DMS153 (cell line): ENCODE measurements around the gene EPB41L3.
"Not testable (repeated sequence)": the region's sequence is repeated elsewhere in the genome, so short reads cannot be mapped to it uniquely, and the experiment has no call there.

Source experiments
- DNase-seq: peaks from one replicate; lab custom pipeline; 2025; lab: John Stamatoyannopoulos, UW

Gene EPB41L3

GRCh38 chr18:5496305-5496704, 47.5 kb downstream of the EPB41L3 start:
- DNase-seq, result no peak

DNA sequence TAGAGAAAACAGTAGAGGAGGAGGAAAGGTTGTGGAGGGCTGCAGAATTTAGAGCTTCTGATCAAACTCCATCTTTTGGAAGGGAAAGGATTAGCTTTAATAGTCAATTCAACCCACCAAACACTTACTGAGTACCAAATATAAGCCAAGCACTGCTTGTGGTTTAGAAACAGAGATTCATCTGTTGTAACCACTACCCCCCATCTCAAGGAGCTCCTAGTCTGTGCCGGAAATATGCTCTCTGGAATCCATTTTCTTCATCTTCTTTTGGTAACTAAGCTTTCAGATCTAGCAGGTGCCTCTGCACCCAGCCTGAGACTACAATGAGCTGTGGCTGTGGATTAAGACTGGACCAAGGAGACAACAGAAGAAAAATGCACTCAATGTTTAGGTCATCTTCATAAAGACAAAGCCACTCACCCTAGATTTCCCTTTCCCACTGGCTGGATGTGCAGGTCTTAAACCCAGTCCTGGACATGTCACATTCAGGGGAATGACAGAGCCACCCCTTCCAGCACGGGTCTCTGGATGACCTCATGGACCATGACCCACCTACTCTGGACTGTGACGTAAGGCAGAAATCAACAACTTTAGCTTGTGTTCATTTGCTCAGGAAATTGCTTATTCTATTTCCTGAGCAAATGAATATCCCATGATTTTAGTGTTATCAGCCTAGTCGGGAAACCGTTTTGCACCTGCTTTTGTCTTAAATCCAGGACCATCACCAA, 52.9 kb downstream of the EPB41L3 start:
- no peak for DNase-seq

DNA sequence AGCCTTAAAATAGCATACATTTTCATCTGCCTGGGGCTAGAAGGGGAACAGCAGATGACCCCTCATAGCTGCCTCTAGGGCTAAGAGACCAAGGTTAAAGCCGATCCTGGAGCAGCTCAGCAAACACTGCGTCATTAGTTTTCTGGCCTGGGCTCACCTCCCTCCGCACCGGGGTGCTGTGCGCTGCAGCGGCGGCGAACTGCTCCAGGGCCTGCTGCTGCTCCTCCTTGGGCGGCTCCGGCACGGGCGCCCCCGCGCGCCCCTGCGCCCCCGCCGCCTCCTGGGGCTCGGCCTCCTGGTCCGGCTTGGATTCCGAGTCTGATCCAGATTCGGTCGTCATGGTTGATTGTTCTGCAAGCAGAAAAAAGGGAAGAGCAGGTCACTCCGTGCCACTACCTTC, 55.0 kb downstream of the EPB41L3 start:
- DNase-seq, result no peak

DNA sequence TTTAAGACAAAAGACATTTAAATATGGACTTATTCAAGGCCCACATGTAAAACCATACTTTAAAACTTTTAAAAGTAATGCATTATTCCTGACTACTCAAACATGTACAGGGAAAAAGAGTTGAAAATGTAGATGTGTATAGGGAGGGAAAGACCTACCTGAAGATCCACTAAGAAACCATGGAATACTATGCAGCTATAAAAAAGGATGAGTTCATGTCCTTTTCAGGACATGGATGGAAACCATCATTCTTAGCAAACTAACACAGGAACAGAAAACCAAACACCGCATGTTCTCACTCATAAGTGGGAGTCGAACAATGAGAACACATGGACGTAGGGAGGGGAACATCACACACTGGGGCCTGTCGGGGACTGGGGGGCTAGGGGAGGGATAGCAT, 55.8 kb downstream of the EPB41L3 start:
- DNase-seq, result not testable (repeated sequence)

DNA sequence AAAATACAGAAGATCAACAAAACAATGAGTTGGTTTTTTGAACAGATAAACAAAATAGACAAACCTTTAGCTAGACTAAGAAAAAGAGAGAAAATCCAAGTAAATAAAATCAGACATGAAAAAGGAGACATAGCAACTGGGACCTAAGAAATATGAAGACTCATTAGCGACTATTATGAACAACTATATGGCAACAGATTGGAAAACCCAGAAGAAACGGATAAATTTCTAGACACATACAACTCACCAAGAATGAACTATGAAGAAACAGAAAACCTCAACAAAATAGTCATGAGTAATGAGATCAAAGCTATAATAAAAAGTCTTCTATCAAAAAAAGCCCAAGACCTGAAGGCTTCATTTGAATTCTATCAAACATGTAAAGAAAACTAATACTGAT, 59.3 kb downstream of the EPB41L3 start:
- DNase-seq, result no peak

DNA sequence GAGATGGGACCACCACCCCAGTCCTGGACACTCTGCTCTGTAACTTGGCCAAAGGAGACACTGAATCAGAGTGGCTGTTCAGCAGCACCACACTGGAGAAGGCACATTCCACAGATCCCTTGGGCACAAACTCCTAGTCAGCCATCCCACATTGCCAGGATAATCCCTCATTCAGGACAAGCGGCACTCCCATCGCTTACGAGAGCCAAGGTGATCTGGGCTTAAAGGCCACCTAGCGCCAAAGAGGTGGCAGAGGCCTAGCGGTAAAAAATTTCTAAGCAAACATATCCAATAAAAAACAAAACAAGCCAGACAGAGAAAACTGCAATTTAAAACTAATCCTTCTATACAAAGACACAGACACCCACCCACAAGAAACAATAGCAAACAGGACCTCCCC, 62.2 kb downstream of the EPB41L3 start:
- no peak for DNase-seq

GRCh38 chr18:5478261-5478660, 65.5 kb downstream of the EPB41L3 start:
- no peak for DNase-seq

DNA sequence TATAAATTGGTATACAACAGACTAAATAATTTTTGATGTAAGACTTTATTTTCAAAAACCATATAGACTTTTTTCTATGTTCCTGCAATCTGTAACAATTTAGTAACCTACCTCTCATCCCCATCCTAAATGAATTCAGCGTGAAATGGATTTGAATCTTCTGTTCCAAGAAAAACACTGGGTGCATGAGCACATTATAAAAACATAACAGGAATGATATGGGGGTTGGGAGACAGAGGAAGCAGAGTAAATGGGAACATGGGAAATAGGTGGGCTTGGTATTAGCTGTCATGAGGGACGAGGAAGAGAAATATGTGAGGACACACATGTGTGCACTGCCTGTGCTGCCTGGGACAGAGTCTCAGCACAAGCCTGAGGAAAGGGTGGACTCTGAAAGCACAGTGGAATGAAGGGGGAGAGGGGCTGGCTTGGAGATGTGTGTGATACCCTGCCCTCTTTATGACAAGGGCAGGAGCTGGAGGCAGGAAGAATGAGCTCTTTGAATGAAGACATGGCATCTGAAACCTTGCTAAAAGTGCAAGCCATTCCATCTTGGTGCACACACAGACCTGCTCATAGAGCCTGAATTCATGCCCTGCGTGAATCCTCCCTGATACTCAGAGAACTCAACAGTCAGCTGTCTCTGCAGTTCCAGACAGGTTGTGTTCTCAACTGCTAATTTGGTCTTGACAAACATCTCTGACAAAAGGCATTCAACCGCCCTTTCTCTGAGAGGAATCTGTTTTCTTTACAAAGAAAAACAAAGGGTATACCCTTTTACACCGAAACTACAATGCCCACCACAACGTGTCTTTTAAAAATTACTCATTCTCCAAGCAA, 66.6 kb downstream of the EPB41L3 start:
- DNase-seq, result no peak

GRCh38 chr18:5475267-5475666, 68.5 kb downstream of the EPB41L3 start:
- no peak for DNase-seq

DNA sequence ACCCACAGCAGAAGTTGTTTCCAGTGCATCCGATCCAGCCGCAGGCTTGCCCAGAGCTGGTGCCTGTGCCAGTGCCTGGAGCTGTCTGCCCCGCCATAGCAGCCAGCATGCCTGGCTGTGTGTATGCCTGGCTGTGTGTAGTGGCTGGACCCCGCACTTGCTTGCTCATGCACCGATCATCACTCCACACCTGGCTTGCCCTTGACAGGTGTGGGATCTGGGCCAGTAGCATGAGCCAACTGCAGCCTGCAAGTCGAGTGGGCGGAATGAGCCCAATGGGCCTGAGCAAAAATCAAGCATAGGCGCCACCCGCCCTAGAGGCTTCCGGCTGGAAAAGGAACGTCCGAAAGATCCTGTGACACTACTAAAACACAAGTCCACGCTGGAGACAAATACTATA, 74.5 kb downstream of the EPB41L3 start:
- no peak for DNase-seq

GRCh38 chr18:5468394-5468793, 75.4 kb downstream of the EPB41L3 start:
- DNase-seq, result no peak

GRCh38 chr18:5467671-5468070, 76.1 kb downstream of the EPB41L3 start:
- DNase-seq, result no peak

DNA sequence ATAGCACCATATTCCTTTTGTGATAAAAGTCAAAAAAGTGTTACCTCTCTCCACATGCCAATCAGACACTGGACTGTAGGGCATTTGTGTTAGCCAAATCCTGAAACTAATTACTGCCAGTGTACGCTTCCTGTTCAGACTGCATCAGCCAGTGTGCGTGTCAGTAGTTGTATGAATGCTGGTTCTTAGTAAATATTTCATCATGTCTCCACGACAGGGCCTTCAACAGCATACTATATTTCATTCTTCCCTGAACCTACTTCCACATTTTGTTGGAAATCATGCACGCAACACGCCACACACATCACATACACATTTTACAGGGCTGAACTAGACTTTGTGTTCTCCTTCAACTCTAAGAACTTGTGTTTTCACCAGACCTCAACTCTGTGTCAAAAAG, 77.5 kb downstream of the EPB41L3 start:
- no peak for DNase-seq

- DNase-seq, result no peak
Observed at GRCh38 chr18:5464251-5464650, 79.5 kb downstream of the EPB41L3 start.

DNA sequence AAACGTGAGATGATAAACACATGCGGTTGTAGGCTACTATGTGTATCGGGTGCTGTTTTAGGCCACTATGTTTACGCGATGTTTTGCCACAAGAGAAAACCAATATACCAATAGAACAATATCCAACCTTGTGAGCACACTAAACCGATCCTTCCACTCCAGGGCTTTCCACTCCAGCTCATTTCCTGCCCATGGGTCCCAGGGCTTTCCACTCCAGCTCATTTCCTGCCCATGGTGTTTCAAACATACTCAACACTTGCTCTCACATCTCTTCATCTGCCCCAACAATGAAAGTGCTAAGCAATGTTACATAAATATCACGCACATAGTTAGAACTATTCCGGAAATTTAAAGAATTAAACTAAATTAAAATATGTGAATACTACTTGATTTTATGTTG, 80.0 kb downstream of the EPB41L3 start:
- DNase-seq, result no peak

- no peak for DNase-seq
Observed at GRCh38 chr18:5463390-5463789, 80.4 kb downstream of the EPB41L3 start.

GRCh38 chr18:5462227-5462626, 81.6 kb downstream of the EPB41L3 start:
- DNase-seq, result no peak

DNA sequence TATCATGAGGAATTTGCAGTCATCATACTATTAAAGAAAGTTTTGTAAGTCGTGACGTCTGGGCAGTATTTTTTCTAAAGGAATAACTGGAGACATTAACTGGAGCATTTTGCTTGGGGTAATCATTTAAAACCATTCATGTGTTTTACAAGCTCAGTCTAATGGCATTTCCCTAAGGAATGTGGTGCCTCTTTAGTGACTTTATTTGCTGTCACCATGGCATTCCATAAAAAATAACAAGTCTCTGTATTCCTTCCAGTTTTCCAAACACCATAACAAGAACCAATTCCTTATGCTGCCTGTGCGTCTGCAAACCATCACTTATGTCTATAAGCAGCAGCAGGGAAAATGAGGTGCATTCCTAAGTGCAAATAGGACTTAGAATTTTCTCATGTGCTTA, 82.8 kb downstream of the EPB41L3 start:
- no peak for DNase-seq

GRCh38 chr18:5457462-5457957, 86.3 kb downstream of the EPB41L3 start:
- DNase-seq, result no peak

DNA sequence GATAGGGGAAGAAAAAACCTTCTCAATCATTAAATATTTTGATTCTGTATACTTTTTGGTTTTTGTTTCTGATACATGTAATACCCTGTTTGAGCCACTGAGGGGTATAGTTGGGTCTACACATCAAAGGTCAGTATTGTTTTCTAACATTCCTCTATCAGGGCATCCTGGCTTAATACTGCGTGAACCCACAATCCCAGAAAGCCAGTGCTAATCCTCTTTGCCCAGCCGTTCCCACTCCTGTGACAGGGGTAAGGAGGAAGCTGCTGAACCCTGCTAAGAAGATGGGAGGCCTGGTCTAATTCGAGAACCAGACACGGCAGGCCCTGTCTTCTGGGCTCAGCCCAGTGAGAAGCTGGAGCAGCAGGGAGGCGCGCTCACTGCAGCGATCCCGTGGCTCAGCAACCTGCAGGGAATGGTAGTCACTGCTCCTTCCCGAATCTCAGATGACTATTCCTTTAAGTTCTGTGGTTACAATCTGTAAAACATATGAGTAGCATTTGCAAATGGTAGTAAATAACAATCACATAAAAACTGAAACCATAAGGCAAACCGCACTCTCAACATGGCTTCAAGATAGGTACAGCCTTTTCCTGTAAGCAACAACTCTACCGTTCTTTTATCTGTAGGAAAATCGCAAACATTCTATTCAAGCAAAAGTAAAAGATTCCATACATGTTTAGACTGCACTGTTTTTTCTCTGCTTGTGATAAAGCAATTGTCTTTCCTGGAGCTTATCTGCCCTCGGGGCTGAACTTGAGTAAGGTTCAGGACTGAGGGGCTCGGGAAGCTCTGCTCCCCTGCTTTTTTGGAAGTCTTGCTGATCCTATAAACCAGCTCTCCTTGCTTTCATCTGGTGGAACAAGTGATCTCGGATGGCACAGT, 87.0 kb downstream of the EPB41L3 start:
- no peak for DNase-seq

DNA sequence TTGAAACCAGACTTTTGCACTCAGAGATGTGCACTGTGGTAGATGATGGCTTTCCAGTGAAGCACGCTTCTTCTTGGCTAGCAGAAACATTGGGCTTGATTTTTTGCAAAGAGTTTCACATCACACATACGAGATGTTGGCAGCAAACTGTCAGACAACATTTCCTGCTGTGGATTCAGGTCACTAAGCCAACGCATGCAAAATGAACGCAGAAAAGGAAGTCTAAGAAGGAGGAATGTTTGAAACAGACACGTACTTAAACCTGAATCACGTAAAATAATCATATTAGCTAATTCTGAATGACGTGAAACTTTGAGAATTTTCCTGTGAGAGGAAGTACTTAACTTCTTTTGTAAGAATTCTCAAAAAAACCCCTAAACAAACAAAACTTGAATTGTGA, 88.1 kb downstream of the EPB41L3 start:
- DNase-seq, result no peak

- DNase-seq, result no peak
Observed at GRCh38 chr18:5452943-5453443, 90.8 kb downstream of the EPB41L3 start.
